HCT116 (cell line): ENCODE results near the gene IFRD1. TPM values are rescaled to one million over a fixed set of nuclear protein-coding genes. Genes with fewer than 3 reads are reported as not detected.

ENCODE experiments used
- ATAC-seq: fragments of 200-7000 bp; cut with Tn5 transposase; 2 replicates; pipeline ENCODE4 v1.9.1; 2020; ENCODE audit warnings: mild to moderate bottlenecking, moderate library complexity
- BruUV-seq: library from RNA; stranded (reverse); fragments of 400-500 nt; replicated peaks from 2 replicates; lab custom pipeline; 2021; lab: Mats Ljungman, UMichigan
- CTCF ChIA-PET: fragments of 300-600 bp; sonication (Branson Sonifier 250); formaldehyde crosslinking; loops from one replicate; lab custom pipeline; 2021; ENCODE audit warnings: antibody characterized with exemption; lab: Charles Lee
- POLR2A ChIA-PET: fragments of 300-600, 350-600 bp; sonication (Branson Sonifier 250); formaldehyde crosslinking; loops from one replicate; lab custom pipeline; 2021; ENCODE audit warnings: antibody characterized with exemption; lab: Charles Lee
- RAD21 ChIA-PET, 2 experiments: fragments of 300-600 bp; sonication (Branson Sonifier 250); formaldehyde crosslinking; loops; one replicate each; lab custom pipeline; 2023; ENCODE audit warnings: low total read pairs in 2 of 2; ENCODE audit not compliant: uncharacterized antibody in 2 of 2, unreplicated experiment in 2 of 2, low non-redundant PET in 1 of 2; lab: Charles Lee
- DNase-seq: peaks from one replicate; pipeline ENCODE4 v3.0.0-alpha.2; 2010; ENCODE audit warnings: low read depth, low spot score
- H2AFZ ChIP-seq: fragments of 200-600 bp; shearing (Covaris generic), sonication (generic); 2 replicates; pipeline ENCODE4 v1.6.1; 2017; ENCODE audit warnings: low read depth, mixed run types, mixed read lengths, antibody characterized with exemption, low read length; ENCODE audit not compliant: poor library complexity, severe bottlenecking
- H3K27ac ChIP-seq: 2 replicates; pipeline ENCODE4 v1.5.1; 2012; ENCODE audit warnings: low read depth, low read length
- H3K27me3 ChIP-seq: fragments of 200-600 bp; sonication (generic); 2 replicates; pipeline ENCODE4 v1.6.1; 2016; ENCODE audit warnings: mixed run types, low read length, mixed read lengths; ENCODE audit not compliant: insufficient read depth
- H3K36me3 ChIP-seq, 2 experiments: fragments of 200-500 bp in 1 of 2; fragments of 200-600 bp in 1 of 2; sonication (Bioruptor generic) in 1 of 2; sonication (generic) in 1 of 2; 2 replicates each; pipeline versions ENCODE4 v1.5.1 to v1.6.1; 2014 to 2016; ENCODE audit warnings: low read length in 2 of 2, inconsistent platforms in 1 of 2, mixed read lengths in 1 of 2, mixed run types in 1 of 2; ENCODE audit not compliant: insufficient read depth in 2 of 2, control insufficient read depth in 1 of 2
- H3K4me1 ChIP-seq, 2 experiments: fragments of 200-600 bp in 1 of 2; sonication (generic) in 1 of 2; 2 replicates each; pipeline versions ENCODE4 v1.5.1 to v1.6.1; 2012 to 2017; ENCODE audit warnings: low read length in 2 of 2, inconsistent platforms in 1 of 2, mild to moderate bottlenecking in 1 of 2, mixed read lengths in 1 of 2, mixed run types in 1 of 2, moderate library complexity in 1 of 2; ENCODE audit not compliant: insufficient read depth in 2 of 2, control insufficient read depth in 1 of 2
- H3K4me2 ChIP-seq: fragments of 200-600 bp; sonication (generic); 2 replicates; pipeline ENCODE4 v1.6.1; 2017; ENCODE audit warnings: mixed run types, low read length, mixed read lengths
- H3K4me3 ChIP-seq, 2 experiments: fragments of 200-600 bp in 1 of 2; sonication (generic) in 1 of 2; replicated peaks in 1 of 2; 2 replicates each; pipeline ENCODE4 v1.5.1; 2011 to 2016; ENCODE audit warnings: low read length in 2 of 2, control low read depth in 1 of 2, low read depth in 1 of 2, mild to moderate bottlenecking in 1 of 2, mixed read lengths in 1 of 2, mixed run types in 1 of 2
- H3K79me2 ChIP-seq: fragments of 200-600 bp; sonication (generic); 2 replicates; pipeline ENCODE4 v1.6.1; 2017; ENCODE audit warnings: mild to moderate bottlenecking, mixed run types, low read length, moderate library complexity, mixed read lengths; ENCODE audit not compliant: insufficient read depth
- H3K9ac ChIP-seq: fragments of 200-600 bp; sonication (generic); 2 replicates; pipeline ENCODE4 v1.6.1; 2016; ENCODE audit warnings: low read length, mixed read lengths
- H3K9me2 ChIP-seq: fragments of 200-600 bp; sonication (generic), shearing (Covaris generic); 2 replicates; pipeline ENCODE4 v1.6.1; 2017; ENCODE audit warnings: mixed run types, mild to moderate bottlenecking, moderate library complexity; ENCODE audit not compliant: insufficient read depth
- H3K9me3 ChIP-seq, 2 experiments: fragments of 200-500 bp in 1 of 2; fragments of 200-600 bp in 1 of 2; sonication (Bioruptor generic) in 1 of 2; sonication (generic) in 1 of 2; 2 replicates each; pipeline ENCODE4 v1.6.1; 2014 to 2017; ENCODE audit warnings: low read length in 2 of 2, mixed read lengths in 2 of 2, inconsistent platforms in 1 of 2, low read depth in 1 of 2, mild to moderate bottlenecking in 1 of 2, mixed run types in 1 of 2, moderate library complexity in 1 of 2; ENCODE audit not compliant: control insufficient read depth in 1 of 2, insufficient read depth in 1 of 2
- H4K20me1 ChIP-seq: fragments of 200-600 bp; sonication (generic), shearing (Covaris generic); 2 replicates; pipeline ENCODE4 v1.6.1; 2017; ENCODE audit warnings: mixed run types, mild to moderate bottlenecking, moderate library complexity; ENCODE audit not compliant: insufficient read depth
- ATF3 ChIP-seq: IDR thresholded peaks from 2 replicates; pipeline ENCODE4 v1.6.1; 2012
- CBX3 ChIP-seq: IDR thresholded peaks from 2 replicates; pipeline ENCODE4 v1.6.1; 2012; ENCODE audit warnings: low read depth
- CEBPB ChIP-seq: IDR thresholded peaks from 2 replicates; pipeline ENCODE4 v1.6.1; 2012; ENCODE audit warnings: low read depth
- CTCF ChIP-seq, 3 experiments: fragments of 200-600 bp in 1 of 3; sonication (generic) in 1 of 3; IDR thresholded peaks in 2 of 3; conservative IDR thresholded peaks in 1 of 3; 2 replicates each; pipeline ENCODE4 v1.5.1; 2012 to 2017; ENCODE audit warnings: low read depth in 2 of 3, low read length in 2 of 3, antibody characterized with exemption in 1 of 3, borderline replicate concordance in 1 of 3, control low read depth in 1 of 3, mild to moderate bottlenecking in 1 of 3, mixed read lengths in 1 of 3, mixed run types in 1 of 3, moderate library complexity in 1 of 3; ENCODE audit not compliant: insufficient read depth in 1 of 3
- EGR1 ChIP-seq: IDR thresholded peaks from 2 replicates; pipeline ENCODE4 v1.6.1; 2012; ENCODE audit warnings: low read depth
- ELF1 ChIP-seq: IDR thresholded peaks from 2 replicates; pipeline ENCODE4 v1.6.1; 2012; ENCODE audit warnings: low read depth, borderline replicate concordance
- EZH2 ChIP-seq: fragments of 200-600 bp; sonication (generic); IDR thresholded peaks from 2 replicates; pipeline ENCODE4 v1.6.1; 2017; ENCODE audit warnings: antibody characterized with exemption, mixed run types
- POLR2A ChIP-seq: IDR thresholded peaks from 2 replicates; pipeline ENCODE4 v1.7.0; 2011; ENCODE audit warnings: borderline replicate concordance; ENCODE audit not compliant: insufficient read depth, insufficient read length; ENCODE audit errors: extremely low read depth
- SIN3A ChIP-seq: IDR thresholded peaks from 2 replicates; pipeline ENCODE4 v1.6.1; 2012; ENCODE audit warnings: low read depth
- SP1 ChIP-seq: IDR thresholded peaks from 2 replicates; pipeline ENCODE4 v1.6.1; 2012; ENCODE audit warnings: low read depth
- SRF ChIP-seq: IDR thresholded peaks from 2 replicates; pipeline ENCODE4 v1.6.1; 2012; ENCODE audit warnings: low read depth
- TCF7L2 ChIP-seq: IDR thresholded peaks from 2 replicates; pipeline ENCODE4 v1.7.0; 2011; ENCODE audit warnings: borderline replicate concordance, inconsistent platforms; ENCODE audit not compliant: insufficient read depth, insufficient read length; ENCODE audit errors: extremely low read depth
- ZBTB33 ChIP-seq: IDR thresholded peaks from 2 replicates; pipeline ENCODE4 v1.6.1; 2011; ENCODE audit warnings: mild to moderate bottlenecking, low read length, moderate library complexity; ENCODE audit not compliant: insufficient replicate concordance; ENCODE audit errors: extremely low read depth
- ZFX ChIP-seq: fragments of 450-650 bp; IDR thresholded peaks from 2 replicates; pipeline ENCODE4 v1.6.1; 2017
- ZNF274 ChIP-seq: fragments of 200-500 bp; sonication (Bioruptor generic); IDR thresholded peaks from 2 replicates; pipeline ENCODE4 v1.6.1; 2014; ENCODE audit warnings: mild to moderate bottlenecking, low read depth, low read length, inconsistent platforms
- intact Hi-C: fragments of 100-400 bp; cut with micrococcal nuclease; formaldehyde crosslinking; loops from 2 replicates; pipeline ENCODE4 v1.10.0; 2022
- total RNA-seq: library from RNA; stranded (reverse); gene quantifications from one replicate; pipeline ENCODE4 v1.2.1, GENCODE V29; 2021; ENCODE audit not compliant: unreplicated experiment

Gene IFRD1
- total RNA-seq, 1 experiment from 2014 or later = 43.6 TPM

- TF ChIP-seq CTCF (IDR thresholded peaks at IDR 0.05 in 2 of 3, conservative IDR thresholded peaks at IDR 0.05 in 1 of 3; ENCODE audit: borderline replicate concordance in 1 of 3, insufficient read depth in 1 of 3, low read depth in 2 of 3, low read length in 2 of 3) = no peak
Observed at GRCh38 chr7:112492186-112492585, 41.9 kb downstream of the IFRD1 start (continued).

- no peak for DNase-seq
- no peak overlapping the region for H3K27ac ChIP-seq
- no peak for TF ChIP-seq ZFX
- no peak for TF ChIP-seq ZBTB33
- TF ChIP-seq ATF3 = no peak
- TF ChIP-seq ZNF274 = no peak
- no peak for TF ChIP-seq ELF1
- no peak for TF ChIP-seq CBX3
- no peak for TF ChIP-seq SRF
- TF ChIP-seq TCF7L2 = no peak
- TF ChIP-seq EZH2 = no peak
- TF ChIP-seq EGR1 = no peak
- TF ChIP-seq POLR2A = no peak
- no peak for TF ChIP-seq SIN3A
- TF ChIP-seq CEBPB = no peak
- TF ChIP-seq SP1 = no peak
- TF ChIP-seq, all 23 proteins: peak for 0
- BruUV-seq = no TSS peak
- RAD21 ChIA-PET = no interaction called here
- H2AFZ ChIP-seq = no peak overlapping the region
- H3K36me3 ChIP-seq = no peaks in the 10 kb centered on the region
- no peaks in the 10 kb centered on the region for H3K9me2 ChIP-seq
- no peaks in the 10 kb centered on the region for H3K79me2 ChIP-seq
- H3K9ac ChIP-seq = no peak overlapping the region
- H3K9me3 ChIP-seq = no peaks in the 10 kb centered on the region
- H3K4me1 ChIP-seq = no peaks in the 10 kb centered on the region
- CTCF ChIA-PET = no interaction called here
- no peaks in the 10 kb centered on the region for H4K20me1 ChIP-seq
- no peak for ATAC-seq
- POLR2A ChIA-PET = no interaction called here
- no peaks in the 10 kb centered on the region for H3K27me3 ChIP-seq
- H3K4me3 ChIP-seq = no peak overlapping the region
- no peak overlapping the region for H3K4me2 ChIP-seq
- intact Hi-C loops = loop anchor here (5.0 kb wide), 2 partner anchors 72 to 637 kb away; no protein-coding TSS in a partner anchor
Observed at GRCh38 chr7:112494656-112495055, 44.4 kb downstream of the IFRD1 start.
